AG09319 (cell line): ENCODE results near the gene OR2T29.
"Not testable (repeated sequence)": the region's sequence is repeated elsewhere in the genome, so short reads cannot be mapped to it uniquely, and the experiment has no call there.

Source experiments
- DNase-seq: peaks from one replicate; pipeline ENCODE4 v3.0.0-alpha.2; 2010; ENCODE audit warnings: low read depth; ENCODE audit errors: extremely low read depth
- TF ChIP-seq, protein P1 (sequence below): IDR thresholded peaks from 2 replicates; pipeline ENCODE4 v1.5.1; 2011; ENCODE audit warnings: low read depth, mild to moderate bottlenecking, inconsistent platforms, low read length, moderate library complexity

Gene OR2T29

DNA sequence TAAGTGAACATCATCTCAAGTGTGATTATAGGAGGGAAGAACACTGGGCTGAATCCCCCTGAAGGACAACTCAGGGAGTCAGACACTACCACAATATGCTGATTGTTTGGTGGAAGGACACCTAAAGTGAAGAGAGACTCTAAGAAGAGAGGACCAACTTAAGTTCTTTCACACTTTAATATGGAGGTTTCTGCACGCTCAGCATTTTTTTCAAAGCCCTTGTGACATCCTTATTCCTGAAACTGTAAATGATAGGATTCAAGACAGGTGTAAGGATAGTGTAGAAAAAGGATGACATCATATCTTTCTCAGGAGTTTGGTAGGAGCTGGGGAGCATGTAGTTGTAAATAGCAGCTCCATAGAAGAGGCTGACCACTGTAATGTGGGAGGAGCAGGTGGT, 30.1 kb upstream of the OR2T29 start:
- no peak for DNase-seq
- TF ChIP-seq, protein P1, sequence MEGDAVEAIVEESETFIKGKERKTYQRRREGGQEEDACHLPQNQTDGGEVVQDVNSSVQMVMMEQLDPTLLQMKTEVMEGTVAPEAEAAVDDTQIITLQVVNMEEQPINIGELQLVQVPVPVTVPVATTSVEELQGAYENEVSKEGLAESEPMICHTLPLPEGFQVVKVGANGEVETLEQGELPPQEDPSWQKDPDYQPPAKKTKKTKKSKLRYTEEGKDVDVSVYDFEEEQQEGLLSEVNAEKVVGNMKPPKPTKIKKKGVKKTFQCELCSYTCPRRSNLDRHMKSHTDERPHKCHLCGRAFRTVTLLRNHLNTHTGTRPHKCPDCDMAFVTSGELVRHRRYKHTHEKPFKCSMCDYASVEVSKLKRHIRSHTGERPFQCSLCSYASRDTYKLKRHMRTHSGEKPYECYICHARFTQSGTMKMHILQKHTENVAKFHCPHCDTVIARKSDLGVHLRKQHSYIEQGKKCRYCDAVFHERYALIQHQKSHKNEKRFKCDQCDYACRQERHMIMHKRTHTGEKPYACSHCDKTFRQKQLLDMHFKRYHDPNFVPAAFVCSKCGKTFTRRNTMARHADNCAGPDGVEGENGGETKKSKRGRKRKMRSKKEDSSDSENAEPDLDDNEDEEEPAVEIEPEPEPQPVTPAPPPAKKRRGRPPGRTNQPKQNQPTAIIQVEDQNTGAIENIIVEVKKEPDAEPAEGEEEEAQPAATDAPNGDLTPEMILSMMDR: no peak

GRCh38 chr1:248590055-248590454, 27.5 kb upstream of the OR2T29 start:
- DNase-seq: no peak
- TF ChIP-seq, protein P1: no peak

GRCh38 chr1:248589334-248589733, 26.8 kb upstream of the OR2T29 start:
- TF ChIP-seq, protein P1: no peak
- no peak for DNase-seq

GRCh38 chr1:248585266-248585665, 22.7 kb upstream of the OR2T29 start:
- no peak for DNase-seq
- TF ChIP-seq, protein P1: no peak

DNA sequence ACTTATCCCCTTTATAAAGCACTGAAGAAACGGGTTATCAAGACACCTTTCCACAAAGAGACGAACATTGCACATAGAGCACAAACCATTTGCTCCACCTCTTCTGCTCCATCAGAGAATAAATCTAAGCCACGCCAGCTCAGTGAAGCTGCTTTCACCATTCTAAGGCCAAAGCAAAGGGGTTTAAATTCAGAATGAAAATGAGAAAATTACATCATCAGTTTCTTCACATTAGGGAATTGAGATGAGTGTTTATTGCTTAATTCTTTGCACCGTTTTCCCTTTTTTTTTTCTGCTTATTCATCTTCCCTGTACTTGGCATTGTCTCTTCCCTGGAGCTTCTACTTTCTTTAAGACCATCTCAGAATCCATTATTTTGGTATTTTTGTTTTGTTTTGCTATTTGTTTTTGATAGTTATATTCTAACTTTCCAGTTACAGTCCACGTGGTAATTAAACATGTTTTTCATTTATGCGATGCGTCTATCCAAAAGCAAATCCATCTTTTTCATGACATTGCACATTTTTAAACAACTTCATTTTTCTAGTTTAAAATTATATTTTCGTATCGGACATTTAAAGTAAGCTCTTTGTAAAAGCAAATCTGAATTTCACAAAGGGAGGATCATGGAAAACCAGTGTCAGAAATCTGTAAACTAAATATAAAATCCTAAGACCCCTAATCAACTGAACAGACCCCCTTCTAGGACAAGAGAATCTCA, 13.8 kb upstream of the OR2T29 start:
- DNase-seq: no peak
- TF ChIP-seq, protein P1: no peak

DNA sequence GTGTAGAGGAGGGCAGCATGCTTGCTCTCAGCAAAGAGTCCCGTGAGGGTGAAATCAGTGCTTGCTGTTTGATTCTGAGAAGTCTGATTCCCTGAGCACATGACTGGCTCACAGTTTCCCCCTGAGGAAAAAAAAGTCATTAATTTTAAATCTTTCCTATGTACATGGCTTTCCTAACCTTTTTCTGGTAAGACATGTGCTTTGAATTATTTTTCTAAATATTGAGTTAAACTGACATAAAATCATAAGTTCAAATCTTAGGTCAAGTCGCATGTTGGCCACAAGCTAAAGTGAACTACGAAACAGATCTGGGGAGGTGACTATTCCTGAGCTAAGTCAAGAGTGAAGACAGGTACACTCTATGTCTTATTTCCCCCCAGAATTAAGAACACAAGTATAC, 12.1 kb upstream of the OR2T29 start, which contains the start of gene OR2T34:
TSS of gene OR2T34 (minus strand) at position 101 of the 400 bp plus-strand sequence. CDS start at position 101, 0 bp downstream.
- DNase-seq: not testable (repeated sequence)

- DNase-seq: not testable (repeated sequence)
Measured at GRCh38 chr1:248573856-248574255, 11.3 kb upstream of the OR2T29 start.

GRCh38 chr1:248572049-248572448, 9.5 kb upstream of the OR2T29 start:
- DNase-seq: not testable (repeated sequence)

DNA sequence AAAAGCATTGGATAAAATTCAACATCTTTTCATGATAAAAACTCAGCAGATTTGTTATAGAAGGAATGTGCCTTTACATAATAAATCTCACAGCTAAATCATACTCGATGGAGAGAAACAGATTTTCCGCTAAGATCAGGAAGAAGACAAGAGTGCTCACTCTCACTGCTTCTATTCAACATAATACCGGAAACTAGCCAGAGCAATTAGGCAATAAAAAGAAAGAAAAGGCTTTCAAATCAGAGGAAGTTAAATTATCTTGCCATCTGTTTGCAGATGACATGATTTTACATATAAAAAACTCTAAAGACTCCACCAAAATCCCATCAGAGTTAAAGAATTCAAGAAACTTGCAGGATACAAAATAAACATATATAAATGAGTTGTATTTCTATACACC, 8.2 kb upstream of the OR2T29 start:
- not testable (repeated sequence) for DNase-seq

GRCh38 chr1:248569049-248569448, 6.5 kb upstream of the OR2T29 start:
- not testable (repeated sequence) for DNase-seq

DNA sequence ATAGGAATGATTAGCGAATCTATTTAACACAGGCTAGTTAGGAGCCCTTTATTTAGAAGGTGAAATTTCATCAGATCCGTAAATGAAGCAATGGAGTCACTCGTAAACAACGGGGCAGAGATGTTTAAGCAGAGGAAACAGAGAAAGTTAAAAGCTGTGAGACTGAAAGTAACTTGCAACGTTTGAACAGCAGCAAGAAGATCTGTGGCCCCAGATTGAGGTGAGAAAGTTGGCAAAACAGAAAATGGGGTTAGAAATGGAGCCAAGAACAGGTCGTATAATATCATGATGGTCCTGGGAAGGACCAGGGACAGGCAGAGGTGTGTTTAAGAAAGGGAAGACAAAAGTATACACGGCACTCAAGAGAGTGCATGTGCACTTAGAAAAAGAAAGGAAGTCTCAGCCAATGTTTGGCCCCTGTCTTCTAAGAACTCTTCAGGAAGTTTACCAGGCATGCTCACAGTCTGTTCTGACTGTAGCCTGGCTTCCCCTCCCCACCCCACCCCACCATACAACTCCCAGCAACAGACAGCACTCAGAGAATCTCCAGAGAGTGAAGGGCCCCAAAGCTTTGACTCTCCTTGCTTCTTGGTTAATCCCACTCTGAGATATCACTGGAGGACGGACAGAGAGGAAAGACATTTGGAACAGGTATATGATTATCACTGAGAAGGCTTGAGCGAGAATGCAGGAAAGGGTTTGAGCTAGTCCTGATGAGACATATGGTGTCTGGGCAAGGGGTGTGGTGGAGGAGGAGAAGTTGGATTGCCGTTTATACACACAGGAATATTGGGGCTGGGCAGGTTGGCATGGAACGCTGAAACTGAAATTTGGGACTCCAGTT, 3.2 kb upstream of the OR2T29 start:
- DNase-seq: not testable (repeated sequence)

- DNase-seq: not testable (repeated sequence)
Measured at GRCh38 chr1:248551027-248551426, 11.5 kb downstream of the OR2T29 start.

GRCh38 chr1:248547383-248547782, 15.2 kb downstream of the OR2T29 start:
- not testable (repeated sequence) for DNase-seq

- DNase-seq: not testable (repeated sequence)
Measured at GRCh38 chr1:248537449-248537848, 25.1 kb downstream of the OR2T29 start.
